MCF 10A (cell line): ENCODE measurements around the gene HPS1. TPM values are rescaled to one million over a fixed set of nuclear protein-coding genes. Genes with fewer than 3 reads are reported as not detected.

Experiments used
- BruUV-seq: library from RNA; stranded (reverse); fragments of 400-500 nt; replicated peaks from 2 replicates; lab custom pipeline; 2021; lab: Mats Ljungman, UMichigan
- CTCF ChIA-PET: fragments of 300-600 bp; sonication (Branson Sonifier 250); formaldehyde crosslinking; extraction: SDS; loops from one replicate; lab custom pipeline; 2021; ENCODE audit warnings: antibody characterized with exemption, inconsistent platforms; lab: Yijun Ruan, JAX
- POLR2A ChIA-PET: fragments of 300-600, 350-650 bp; sonication (Branson Sonifier 250); formaldehyde crosslinking; extraction: SDS; loops from one replicate; lab custom pipeline; 2020; ENCODE audit warnings: antibody characterized with exemption, inconsistent platforms; lab: Yijun Ruan, JAX
- DNase-seq: peaks from one replicate; pipeline ENCODE4 v3.0.0-alpha.2; 2018; ENCODE audit not compliant: unreplicated experiment
- H3K27ac Mint-ChIP-seq: one replicate; pipeline ENCODE4 v1.8.0; 2022; ENCODE audit warnings: mild to moderate bottlenecking, low read depth, mixed read lengths; ENCODE audit not compliant: unreplicated experiment
- H3K27me3 Mint-ChIP-seq: one replicate; pipeline ENCODE4 v1.8.0; 2022; ENCODE audit warnings: mixed read lengths; ENCODE audit not compliant: insufficient read depth, unreplicated experiment
- H3K36me3 Mint-ChIP-seq: one replicate; pipeline ENCODE4 v1.8.0; 2022; ENCODE audit warnings: mild to moderate bottlenecking, moderate library complexity, mixed read lengths; ENCODE audit not compliant: insufficient read depth, unreplicated experiment
- H3K4me1 Mint-ChIP-seq: one replicate; pipeline ENCODE4 v1.8.0; 2022; ENCODE audit warnings: mixed read lengths; ENCODE audit not compliant: insufficient read depth, unreplicated experiment
- H3K4me3 Mint-ChIP-seq: one replicate; pipeline ENCODE4 v1.8.0; 2022; ENCODE audit warnings: mild to moderate bottlenecking, moderate library complexity, mixed read lengths; ENCODE audit not compliant: unreplicated experiment
- H3K9me3 Mint-ChIP-seq: one replicate; pipeline ENCODE4 v1.8.0; 2022; ENCODE audit warnings: mixed read lengths; ENCODE audit not compliant: unreplicated experiment
- CTCF ChIP-seq: fragments of 200-600 bp; IDR thresholded peaks from one replicate; pipeline ENCODE4 v1.8.0; 2022; ENCODE audit warnings: antibody characterized with exemption, mild to moderate bottlenecking; ENCODE audit not compliant: unreplicated experiment
- intact Hi-C: fragments of 100-400 bp; cut with micrococcal nuclease; formaldehyde crosslinking; loops from 2 replicates; pipeline ENCODE4 v1.14.1; 2022
- total RNA-seq: library from RNA; stranded (reverse); gene quantifications from 2 replicates; pipeline ENCODE4 v1.2.3, GENCODE V29; 2022

The HPS1 gene
- total RNA-seq, 1 experiment from 2014 or later, result 41.8 TPM

GRCh38 chr10:98370831-98371820, 75.6 kb downstream of the HPS1 start:
- Mint-ChIP-seq H3K36me3 (no peaks in the 10 kb centered on the region), H3K27ac (no peak overlapping the region), H3K9me3 (no peaks in the 10 kb centered on the region), H3K27me3 (peaks cover 20% of the 10 kb centered on the region), H3K4me3 (no peak overlapping the region), H3K4me1 (peaks cover 8% of the 10 kb centered on the region)
- intact Hi-C loops, result no loop called here
- ChIA-PET CTCF (no interaction called here), POLR2A (interaction anchor here (0.6 to 1.7 kb wide), 2 partner anchors 15 to 34 kb away, joined by 3 read pairs; no protein-coding TSS in a partner anchor)
- no peak for TF ChIP-seq CTCF
- DNase-seq, result no peak
- BruUV-seq, result no TSS peak

GRCh38 chr10:98369801-98370200, 76.9 kb downstream of the HPS1 start:
- ChIA-PET CTCF (interaction anchor here (0.5 kb wide), 1 partner anchor 61 kb away, joined by 4 read pairs; no protein-coding TSS in a partner anchor), POLR2A (interaction anchor here (1.7 kb wide), 1 partner anchor 33 kb away, joined by 3 read pairs; no protein-coding TSS in a partner anchor)
- intact Hi-C loops, result no loop called here
- H3K4me3 Mint-ChIP-seq, result no peak overlapping the region
- DNase-seq, result no peak
- H3K9me3 Mint-ChIP-seq, result no peaks in the 10 kb centered on the region
- peaks cover 11% of the 10 kb centered on the region for H3K27me3 Mint-ChIP-seq
- peaks cover 8% of the 10 kb centered on the region for H3K4me1 Mint-ChIP-seq
- no TSS peak for BruUV-seq
- no peaks in the 10 kb centered on the region for H3K36me3 Mint-ChIP-seq
- H3K27ac Mint-ChIP-seq, result no peak overlapping the region
- TF ChIP-seq CTCF, result no peak

GRCh38 chr10:98368644-98369043, 78.1 kb downstream of the HPS1 start:
- POLR2A ChIA-PET, result no interaction called here
- TF ChIP-seq CTCF, result no peak
- Mint-ChIP-seq H3K9me3 (no peaks in the 10 kb centered on the region), H3K4me3 (no peak overlapping the region), H3K27me3 (peaks cover 11% of the 10 kb centered on the region), H3K36me3 (no peaks in the 10 kb centered on the region), H3K4me1 (no peaks in the 10 kb centered on the region), H3K27ac (no peak overlapping the region)
- intact Hi-C loops, result no loop called here
- CTCF ChIA-PET, result no interaction called here
- no peak for DNase-seq
- BruUV-seq, result no TSS peak

- no peak for TF ChIP-seq CTCF
- no peaks in the 10 kb centered on the region for H3K4me1 Mint-ChIP-seq
- POLR2A ChIA-PET, result no interaction called here
- peaks cover 11% of the 10 kb centered on the region for H3K27me3 Mint-ChIP-seq
- CTCF ChIA-PET, result interaction anchor here (0.6 kb wide), 1 partner anchor 10 kb away, joined by 3 read pairs; no protein-coding TSS in a partner anchor
- H3K4me3 Mint-ChIP-seq, result no peak overlapping the region
- intact Hi-C loops, result no loop called here
- no peaks in the 10 kb centered on the region for H3K36me3 Mint-ChIP-seq
- no peak for DNase-seq
- H3K9me3 Mint-ChIP-seq, result no peaks in the 10 kb centered on the region
- no TSS peak for BruUV-seq
- no peak overlapping the region for H3K27ac Mint-ChIP-seq
These were observed 78.9 kb downstream of the HPS1 start for GRCh38 chr10:98367604-98368451.
